ENCODE results near the gene ITPRIPL1.

GRCh38 chr2:96320728-96321622 is 4.1 kb upstream of the ITPRIPL1 start:
- no peak for TF ChIP-seq CTCF (conservative IDR thresholded peaks at IDR 0.05; ENCODE audit: low read depth, low read length)
- TF ChIP-seq NFE2L2 (IDR thresholded peaks at IDR 0.05; ENCODE audit: low read depth, low read length), result no peak
- no peak for TF ChIP-seq RCOR1 (IDR thresholded peaks at IDR 0.05; ENCODE audit: insufficient replicate concordance, low read length)
- no peak for TF ChIP-seq USF2 (IDR thresholded peaks at IDR 0.05; ENCODE audit: low read depth, low read length)
- no peak for TF ChIP-seq MXI1 (IDR thresholded peaks at IDR 0.05; ENCODE audit: borderline replicate concordance, low read depth, low read length)
- TF ChIP-seq POLR2A (IDR thresholded peaks at IDR 0.05; ENCODE audit: low read depth, low read length), result no peak
- no peak for TF ChIP-seq CEBPB (IDR thresholded peaks at IDR 0.05; ENCODE audit: low read depth, low read length)
- TF ChIP-seq RAD21 (IDR thresholded peaks at IDR 0.05; ENCODE audit: low read length), result no peak
- no peak for TF ChIP-seq RFX5 (IDR thresholded peaks at IDR 0.05; ENCODE audit: low read depth, low read length)
- no peak for TF ChIP-seq CHD1 (IDR thresholded peaks at IDR 0.05; ENCODE audit: low read depth, low read length)
- no peak for TF ChIP-seq SMC3 (IDR thresholded peaks at IDR 0.05; ENCODE audit: low read depth, low read length)
- TF ChIP-seq BHLHE40 (IDR thresholded peaks at IDR 0.05; ENCODE audit: low read depth, low read length), result no peak
- TF ChIP-seq MAFK (IDR thresholded peaks at IDR 0.05; ENCODE audit: low read depth, low read length), result no peak
